Right kidney (tissue), 1 donor: ENCODE results near the gene LUC7L2.
"Not testable (repeated sequence)": the region's sequence is repeated elsewhere in the genome, so short reads cannot be mapped to it uniquely, and the experiment has no call there.

ENCODE experiments used
- DNase-seq: peaks from one replicate; pipeline ENCODE4 v3.0.0-alpha.2; 2016

LUC7L2 gene

GRCh38 chr7:139351027-139351426 is 8.7 kb upstream of the LUC7L2 start:
- no peak for DNase-seq

DNA sequence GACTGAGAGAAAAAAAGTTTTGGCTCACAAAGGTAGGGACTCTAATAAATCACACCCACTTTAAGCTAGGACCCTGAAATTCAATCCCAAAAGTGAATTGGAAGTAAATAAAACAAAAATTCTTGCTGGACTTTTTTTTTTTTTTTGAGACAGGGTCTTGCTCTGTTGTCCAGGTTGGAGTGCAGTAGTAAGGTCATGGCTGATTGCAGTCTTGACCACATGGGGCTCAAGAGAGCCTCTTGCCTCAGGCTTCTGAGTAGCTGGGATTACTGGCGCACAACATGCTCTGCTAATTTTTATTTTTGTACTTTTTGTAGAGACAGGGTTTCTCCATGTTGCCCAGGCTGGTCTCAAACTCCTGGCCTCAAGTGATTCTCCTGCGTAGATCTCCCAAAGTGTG is 5.0 kb upstream of the LUC7L2 start:
- DNase-seq = no peak

GRCh38 chr7:139355320-139355719 is 4.4 kb upstream of the LUC7L2 start:
- DNase-seq = no peak

- not testable (repeated sequence) for DNase-seq
These were observed 1.8 kb upstream of the LUC7L2 start for GRCh38 chr7:139357729-139358506.

- no peak for DNase-seq
These were observed 941 bp upstream of the LUC7L2 start for GRCh38 chr7:139358541-139359365.

GRCh38 chr7:139360210-139360947 is 685 bp downstream of the LUC7L2 start:
- DNase-seq = peak; percentile 86

- no peak for DNase-seq
These were observed 1.2 kb downstream of the LUC7L2 start for GRCh38 chr7:139360948-139361307.

GRCh38 chr7:139361523-139361922 is 1.8 kb downstream of the LUC7L2 start:
- no peak for DNase-seq

- no peak for DNase-seq
These were observed 2.6 kb downstream of the LUC7L2 start for GRCh38 chr7:139362302-139362701.

DNA sequence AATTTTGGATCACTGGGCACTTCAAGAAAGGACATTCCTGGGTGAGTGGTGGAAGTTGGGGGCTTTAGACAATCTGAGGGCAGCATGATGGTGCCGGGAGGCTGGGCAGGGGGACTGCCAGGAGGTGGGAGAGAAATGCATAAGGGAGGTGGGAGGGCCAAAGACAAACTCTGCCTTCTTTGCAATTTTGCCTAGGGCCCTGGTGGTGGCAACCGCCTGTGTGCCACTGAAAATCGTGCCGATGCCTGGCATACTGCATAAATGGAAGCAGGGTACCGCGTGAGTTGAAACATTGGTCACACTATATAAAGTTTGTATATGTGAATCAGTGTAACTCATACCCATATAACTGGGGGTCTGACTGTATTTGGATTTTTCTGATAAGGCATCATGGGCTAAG is 3.3 kb downstream of the LUC7L2 start:
- DNase-seq = no peak

GRCh38 chr7:139365336-139365735 is 5.6 kb downstream of the LUC7L2 start:
- no peak for DNase-seq

- no peak for DNase-seq
These were observed 6.7 kb downstream of the LUC7L2 start for GRCh38 chr7:139366400-139366799.

GRCh38 chr7:139367438-139368155 is 7.9 kb downstream of the LUC7L2 start:
- DNase-seq = no peak

GRCh38 chr7:139370301-139370942 is 10.7 kb downstream of the LUC7L2 start:
- no peak for DNase-seq

- DNase-seq = no peak
These were observed 11.2 kb downstream of the LUC7L2 start for GRCh38 chr7:139370943-139371313.

GRCh38 chr7:139374246-139374645 is 14.6 kb downstream of the LUC7L2 start:
- no peak for DNase-seq

- DNase-seq = no peak
These were observed 22.7 kb downstream of the LUC7L2 start for GRCh38 chr7:139382439-139382838.

DNA sequence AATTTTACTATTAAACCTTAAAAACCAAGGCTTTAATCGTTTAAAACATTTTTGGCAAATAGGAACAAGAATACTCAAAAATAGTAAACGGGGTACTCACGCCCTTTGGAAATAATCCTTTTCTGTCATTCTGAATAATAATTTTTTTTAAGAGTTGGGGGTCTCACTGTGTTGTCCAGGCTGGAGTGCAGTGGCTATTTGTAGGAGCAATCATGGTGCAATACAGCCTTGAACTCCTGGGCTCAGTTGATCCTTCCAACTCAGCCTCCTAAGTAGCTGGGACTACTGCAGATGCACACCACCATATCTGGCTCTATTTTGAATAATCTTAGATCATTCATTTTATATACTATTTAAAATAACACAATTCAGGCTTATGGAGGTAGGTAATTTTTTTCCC is 24.9 kb downstream of the LUC7L2 start:
- DNase-seq = no peak

- DNase-seq = no peak
These were observed 27.9 kb downstream of the LUC7L2 start for GRCh38 chr7:139387594-139387993.

- DNase-seq = no peak
These were observed 29.4 kb downstream of the LUC7L2 start for GRCh38 chr7:139389091-139389490.

DNA sequence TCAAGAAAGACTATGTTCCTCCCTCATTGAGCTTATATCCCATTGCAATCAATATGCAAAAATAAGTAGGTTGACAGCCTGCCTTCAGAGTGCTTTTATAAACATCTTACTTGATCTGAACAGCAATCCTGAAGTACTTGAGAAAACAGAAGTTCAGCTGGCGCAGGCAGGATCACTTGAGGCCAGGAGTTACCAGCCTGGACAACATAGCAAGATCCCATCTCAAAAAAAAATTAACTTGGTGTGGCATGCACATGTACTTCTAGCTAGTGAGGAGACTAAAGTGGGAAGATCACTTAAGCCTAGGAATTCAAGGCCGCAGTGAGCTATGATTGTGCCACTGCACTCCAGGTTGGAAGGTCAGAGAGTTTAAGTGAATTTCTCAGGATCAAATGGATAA is 30.1 kb downstream of the LUC7L2 start:
- no peak for DNase-seq

DNA sequence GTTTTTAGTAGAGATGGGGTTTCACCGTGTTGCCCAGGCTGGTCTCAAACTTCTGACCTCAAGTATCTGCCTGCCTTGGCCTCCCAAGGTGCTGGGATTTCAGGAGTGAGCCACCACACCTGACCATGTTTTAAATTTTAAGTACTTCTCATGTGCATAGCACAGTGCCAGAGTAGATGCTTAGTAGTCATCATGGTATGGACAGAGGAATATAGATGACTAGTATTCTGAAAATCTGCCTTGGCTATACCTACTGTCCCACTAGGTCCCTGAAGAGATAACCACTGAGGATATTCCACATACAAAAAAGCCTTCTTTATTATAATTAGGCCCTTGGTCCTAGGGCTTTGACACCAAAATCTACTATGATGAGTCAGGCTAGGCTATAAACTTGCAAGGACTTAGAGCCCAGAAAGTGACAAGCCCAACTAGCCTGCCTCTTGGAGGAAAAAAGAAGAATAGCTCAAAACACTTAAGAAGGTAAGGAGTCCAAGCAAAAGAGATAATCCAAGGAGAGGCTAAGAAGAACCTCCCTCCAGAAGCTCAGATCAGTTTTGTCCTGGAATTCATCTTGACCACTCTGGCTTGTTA is 34.0 kb downstream of the LUC7L2 start:
- no peak for DNase-seq
